Suprapubic skin (tissue), 4 donors: ENCODE results near the gene ANKRD28. TPM values are rescaled to one million over a fixed set of nuclear protein-coding genes. Genes with fewer than 3 reads are reported as not detected.

Experiments
- DNase-seq, 2 donors: peaks; one replicate each; pipeline ENCODE4 v3.0.0-alpha.2; 2019; ENCODE audit warnings: low spot score in 2 of 2
- H3K27ac ChIP-seq: fragments of 200-600 bp; sonication (generic); one replicate; pipeline ENCODE4 v1.5.1; 2019
- H3K27me3 ChIP-seq: fragments of 200-600 bp; sonication (generic); one replicate; pipeline ENCODE4 v1.5.1; 2019
- H3K36me3 ChIP-seq: fragments of 200-600 bp; sonication (generic); one replicate; pipeline ENCODE4 v1.5.1; 2019
- H3K4me1 ChIP-seq: fragments of 200-600 bp; sonication (generic); one replicate; pipeline ENCODE4 v1.5.1; 2019
- H3K4me3 ChIP-seq: fragments of 200-600 bp; sonication (generic); one replicate; pipeline ENCODE4 v1.5.1; 2019; ENCODE audit warnings: mild to moderate bottlenecking
- H3K9me3 ChIP-seq: fragments of 200-600 bp; sonication (generic); one replicate; pipeline ENCODE4 v1.5.1; 2019
- CTCF ChIP-seq, 2 donors: fragments of 200-600 bp in 1 of 2; fragments of 450-650 bp in 1 of 2; sonication (generic) in 1 of 2; IDR thresholded peaks; one replicate each; pipeline ENCODE4 v1.5.1; 2016 to 2019; ENCODE audit warnings: antibody characterized with exemption in 2 of 2, mild to moderate bottlenecking in 1 of 2, moderate library complexity in 1 of 2
- EP300 ChIP-seq: sonication (generic); formaldehyde crosslinking; IDR thresholded peaks from one replicate; pipeline ENCODE4 v1.6.1; 2017; ENCODE audit warnings: antibody characterized with exemption
- POLR2A ChIP-seq, 2 donors: fragments of 450-650 bp; IDR thresholded peaks; one replicate each; pipeline ENCODE4 v1.6.1; 2017; ENCODE audit warnings: antibody characterized with exemption in 2 of 2, mild to moderate bottlenecking in 2 of 2, moderate library complexity in 2 of 2
- POLR2AphosphoS5 ChIP-seq, 3 donors: sonication (generic); formaldehyde crosslinking; IDR thresholded peaks; one replicate each; pipeline ENCODE4 v1.6.1; 2017; ENCODE audit warnings: antibody characterized with exemption in 3 of 3
- WGBS: methylation state at CpG from one replicate; pipeline ENCODE4 v1.1.5; 2018; 5-methylcytosine and 5-hydroxymethylcytosine counted together
- total RNA-seq, 4 donors: library from RNA; depleted of rRNA; stranded (reverse); fragments of >200 nt; gene quantifications; one replicate each; pipeline ENCODE4 v1.1.0, GENCODE V29; 2016

The ANKRD28 gene
- total RNA-seq, 4 donors from 2014 or later = 24.4 to 62.3 (median 48.3) TPM

- no peak overlapping the region for H3K4me3 ChIP-seq
- no peak for DNase-seq
- peaks cover 19% of the 10 kb centered on the region for H3K4me1 ChIP-seq
- H3K9me3 ChIP-seq = no peaks in the 10 kb centered on the region
- TF ChIP-seq POLR2A (IDR thresholded peaks at IDR 0.05) = no peak
- no peak for TF ChIP-seq CTCF (IDR thresholded peaks at IDR 0.05)
- TF ChIP-seq EP300 = no peak
- TF ChIP-seq POLR2AphosphoS5 (IDR thresholded peaks at IDR 0.05) = no peak
- WGBS = 63% methylated on average over 2 of the region's 2 CpGs
- H3K36me3 ChIP-seq = peaks cover 52% of the 10 kb centered on the region
- no peaks in the 10 kb centered on the region for H3K27me3 ChIP-seq
- H3K27ac ChIP-seq = no peak overlapping the region
Measured at GRCh38 chr3:15681668-15682067, 116.1 kb downstream of the ANKRD28 start.

- TF ChIP-seq EP300 (no peak), CTCF (IDR thresholded peaks at IDR 0.05) (no peak), POLR2A (IDR thresholded peaks at IDR 0.05) (no peak), POLR2AphosphoS5 (IDR thresholded peaks at IDR 0.05) (no peak)
- 89% methylated on average over 5 of the region's 5 CpGs for WGBS
- H3K9me3 ChIP-seq = no peaks in the 10 kb centered on the region
- H3K4me3 ChIP-seq = no peak overlapping the region
- DNase-seq = no peak
- peaks cover 19% of the 10 kb centered on the region for H3K4me1 ChIP-seq
- no peaks in the 10 kb centered on the region for H3K27me3 ChIP-seq
- H3K27ac ChIP-seq = no peak overlapping the region
- peaks cover 55% of the 10 kb centered on the region for H3K36me3 ChIP-seq
Measured at GRCh38 chr3:15679306-15679705, 118.5 kb downstream of the ANKRD28 start.

- 71% methylated on average over 2 of the region's 2 CpGs for WGBS
- Histone ChIP-seq H3K36me3 (peaks cover 77% of the 10 kb centered on the region), H3K4me3 (no peak overlapping the region), H3K27ac (no peak overlapping the region), H3K9me3 (no peaks in the 10 kb centered on the region), H3K4me1 (no peaks in the 10 kb centered on the region), H3K27me3 (no peaks in the 10 kb centered on the region)
- TF ChIP-seq POLR2AphosphoS5 (IDR thresholded peaks at IDR 0.05) (no peak), EP300 (no peak), CTCF (IDR thresholded peaks at IDR 0.05) (no peak), POLR2A (IDR thresholded peaks at IDR 0.05) (no peak)
- no peak for DNase-seq
Measured at GRCh38 chr3:15676259-15676658, 121.5 kb downstream of the ANKRD28 start.

- Histone ChIP-seq H3K4me1 (no peaks in the 10 kb centered on the region), H3K4me3 (no peak overlapping the region), H3K27ac (no peak overlapping the region), H3K9me3 (no peaks in the 10 kb centered on the region), H3K27me3 (no peaks in the 10 kb centered on the region), H3K36me3 (peaks cover 85% of the 10 kb centered on the region)
- no peak for DNase-seq
- no peak for TF ChIP-seq POLR2AphosphoS5 (IDR thresholded peaks at IDR 0.05)
- TF ChIP-seq POLR2A (IDR thresholded peaks at IDR 0.05) = no peak
- no peak for TF ChIP-seq EP300
- TF ChIP-seq CTCF (IDR thresholded peaks at IDR 0.05) = no peak
- WGBS = 97% methylated on average over 1 of the region's 1 CpG
Measured at GRCh38 chr3:15673536-15673935, 124.2 kb downstream of the ANKRD28 start.

GRCh38 chr3:15667484-15667883 lies 130.3 kb downstream of the ANKRD28 start:
- Histone ChIP-seq H3K27ac (no peak overlapping the region), H3K36me3 (peaks cover 39% of the 10 kb centered on the region)
- 90% methylated on average over 3 of the region's 3 CpGs for WGBS

More at GRCh38 chr3:15667484-15667883, 130.3 kb downstream of the ANKRD28 start:
- Histone ChIP-seq H3K4me3 (no peak overlapping the region), H3K4me1 (no peaks in the 10 kb centered on the region), H3K27me3 (no peaks in the 10 kb centered on the region), H3K9me3 (no peaks in the 10 kb centered on the region)
- TF ChIP-seq POLR2A (IDR thresholded peaks at IDR 0.05) (no peak), POLR2AphosphoS5 (IDR thresholded peaks at IDR 0.05) (no peak), EP300 (no peak), CTCF (IDR thresholded peaks at IDR 0.05) (no peak)
- DNase-seq = no peak
